Amygdala (tissue), 56 donors: Measurements from ENCODE around the gene TERT.
A peak's percentile ranks its signal among the peaks of the same experiment; 100 is the strongest.
"Not testable (repeated sequence)": the region's sequence is repeated elsewhere in the genome, so short reads cannot be mapped to it uniquely, and the experiment has no call there.

Experiments used
- DNase-seq, 56 donors: peaks; one replicate each; lab custom pipeline; 2025; lab: John Stamatoyannopoulos, UW

Gene TERT

GRCh38 chr5:1244976-1245375 lies 49.9 kb downstream of the TERT start:
- DNase-seq = peak in 3 of 56 donors; percentile 8 to 19 (median 12)

GRCh38 chr5:1244255-1244654 lies 50.6 kb downstream of the TERT start:
- DNase-seq = no peak

- no peak for DNase-seq
These were observed 51.3 kb downstream of the TERT start for GRCh38 chr5:1243487-1244130.

- no peak for DNase-seq
These were observed 52.0 kb downstream of the TERT start for GRCh38 chr5:1242733-1243486.

- DNase-seq = no peak
These were observed 53.3 kb downstream of the TERT start for GRCh38 chr5:1241509-1242080.

GRCh38 chr5:1240496-1241260 lies 54.2 kb downstream of the TERT start:
- no peak for DNase-seq

- no peak for DNase-seq
These were observed 55.2 kb downstream of the TERT start for GRCh38 chr5:1239505-1240251.

- no peak for DNase-seq
These were observed 59.0 kb downstream of the TERT start for GRCh38 chr5:1235838-1236237.

- no peak for DNase-seq
These were observed 59.5 kb downstream of the TERT start for GRCh38 chr5:1235379-1235778.

- no peak for DNase-seq
These were observed 62.1 kb downstream of the TERT start for GRCh38 chr5:1232780-1233179.

- DNase-seq = no peak
These were observed 63.4 kb downstream of the TERT start for GRCh38 chr5:1231354-1231905.

- DNase-seq = no peak
These were observed 64.3 kb downstream of the TERT start for GRCh38 chr5:1230551-1230950.

GRCh38 chr5:1229822-1230221 lies 65.0 kb downstream of the TERT start:
- no peak for DNase-seq

GRCh38 chr5:1229023-1229422 lies 65.8 kb downstream of the TERT start:
- DNase-seq = not testable (repeated sequence)

- DNase-seq = no peak
These were observed 66.7 kb downstream of the TERT start for GRCh38 chr5:1228120-1228519.

- DNase-seq = no peak
These were observed 67.2 kb downstream of the TERT start for GRCh38 chr5:1227667-1228066.

- no peak for DNase-seq
These were observed 67.9 kb downstream of the TERT start for GRCh38 chr5:1226839-1227581.

- DNase-seq = no peak
These were observed 68.6 kb downstream of the TERT start for GRCh38 chr5:1226231-1226630.

- no peak for DNase-seq
These were observed 69.8 kb downstream of the TERT start, which contains the start of gene SLC6A18 for GRCh38 chr5:1225081-1225480. Gene SLC6A18, plus strand, starts transcription at chr5:1225381. Its CDS starts 97 bp downstream, at chr5:1225478.
